ENCODE data around the gene PPP1R36. TPM values are rescaled to one million over a fixed set of nuclear protein-coding genes. Genes with fewer than 3 reads are reported as not detected.

The PPP1R36 gene
- total RNA-seq, 2 experiments from 2014 or later, result 0.50 TPM; not detected in 1

GRCh38 chr14:64536488-64537245 is 13.1 kb upstream of the PPP1R36 start:
- H3K27me3 Mint-ChIP-seq, result peaks cover 16% of the 10 kb centered on the region
- H3K4me1 Mint-ChIP-seq, result peaks cover 22% of the 10 kb centered on the region
- peaks cover 8% of the 10 kb centered on the region for H3K9me3 Mint-ChIP-seq
- H3K36me3 Mint-ChIP-seq (ENCODE audit: low read depth), result peaks cover 14% of the 10 kb centered on the region
- no peak overlapping the region for H3K27ac Mint-ChIP-seq
- POLR2A ChIA-PET, result no interaction called here
- DNase-seq, result no peak
- CTCF ChIA-PET, result interaction anchor here (0.8 to 1.5 kb wide), 4 partner anchors 11 to 233 kb away, joined by 3 to 5 read pairs (median 4); no protein-coding TSS in a partner anchor
- H3K4me3 Mint-ChIP-seq, result no peak overlapping the region

GRCh38 chr14:64540208-64541202 is 9.3 kb upstream of the PPP1R36 start, which contains the start of gene HSPA2:
Gene HSPA2, plus strand, starts transcription at chr14:64540741. Its CDS starts 109 bp downstream, at chr14:64540850.
- POLR2A ChIA-PET, result interaction anchor here (0.6 kb wide), 1 partner anchor 530 kb away, joined by 3 read pairs; no protein-coding TSS in a partner anchor
- Mint-ChIP-seq H3K4me3 (peak within 1 kb of the TSS; percentile 90), H3K27ac (peak within 1 kb of the TSS; percentile 94), H3K27me3 (peaks cover 48% of the 10 kb centered on the region), H3K9me3 (peaks cover 8% of the 10 kb centered on the region), H3K36me3 (ENCODE audit: low read depth) (peaks cover 20% of the 10 kb centered on the region), H3K4me1 (peaks cover 33% of the 10 kb centered on the region)
- DNase-seq, result peak; percentile 95
- CTCF ChIA-PET, result interaction anchor here (0.7 to 1.9 kb wide), 13 partner anchors 11 to 1042 kb away, joined by 3 to 7 read pairs (median 3); no protein-coding TSS in a partner anchor

- peak overlapping the region; percentile 94 for H3K27ac Mint-ChIP-seq
- peak; percentile 12 for DNase-seq
- peak overlapping the region; percentile 90 for H3K4me3 Mint-ChIP-seq
- peaks cover 50% of the 10 kb centered on the region for H3K27me3 Mint-ChIP-seq
- peaks cover 8% of the 10 kb centered on the region for H3K9me3 Mint-ChIP-seq
- POLR2A ChIA-PET, result no interaction called here
- peaks cover 20% of the 10 kb centered on the region for H3K36me3 Mint-ChIP-seq (ENCODE audit: low read depth)
- CTCF ChIA-PET, result interaction anchor here (0.9 to 2.2 kb wide), 4 partner anchors 9 to 95 kb away, joined by 3 to 5 read pairs (median 4); no protein-coding TSS in a partner anchor
- H3K4me1 Mint-ChIP-seq, result peaks cover 33% of the 10 kb centered on the region
Observed at GRCh38 chr14:64541261-64541971, 8.3 kb upstream of the PPP1R36 start.

- POLR2A ChIA-PET, result no interaction called here
- H3K4me1 Mint-ChIP-seq, result peaks cover 33% of the 10 kb centered on the region
- H3K27ac Mint-ChIP-seq, result peak overlapping the region; percentile 44
- peaks cover 20% of the 10 kb centered on the region for H3K36me3 Mint-ChIP-seq (ENCODE audit: low read depth)
- no peak for DNase-seq
- H3K27me3 Mint-ChIP-seq, result peaks cover 50% of the 10 kb centered on the region
- H3K9me3 Mint-ChIP-seq, result peaks cover 8% of the 10 kb centered on the region
- CTCF ChIA-PET, result interaction anchor here (0.6 to 2.2 kb wide), 5 partner anchors 9 to 94 kb away, joined by 3 to 5 read pairs (median 4); no protein-coding TSS in a partner anchor
- peak overlapping the region; percentile 90 for H3K4me3 Mint-ChIP-seq
Observed at GRCh38 chr14:64541972-64542835, 7.6 kb upstream of the PPP1R36 start.

- no peak for DNase-seq
- Mint-ChIP-seq H3K4me3 (peak overlapping the region; percentile 90), H3K27me3 (peaks cover 50% of the 10 kb centered on the region), H3K9me3 (peaks cover 8% of the 10 kb centered on the region), H3K36me3 (ENCODE audit: low read depth) (peaks cover 20% of the 10 kb centered on the region), H3K27ac (no peak overlapping the region), H3K4me1 (peaks cover 33% of the 10 kb centered on the region)
- ChIA-PET CTCF (interaction anchor here (0.6 to 2.2 kb wide), 3 partner anchors 16 to 94 kb away, joined by 3 to 5 read pairs (median 3); no protein-coding TSS in a partner anchor), POLR2A (no interaction called here)
Observed at GRCh38 chr14:64542836-64543201, 6.9 kb upstream of the PPP1R36 start.

GRCh38 chr14:64544607-64545312 is 5.0 kb upstream of the PPP1R36 start:
- CTCF ChIA-PET, result interaction anchor here (0.7 kb wide), 1 partner anchor 222 kb away, joined by 3 read pairs; no protein-coding TSS in a partner anchor
- no peak for DNase-seq
- H3K36me3 Mint-ChIP-seq (ENCODE audit: low read depth), result peaks cover 20% of the 10 kb centered on the region
- H3K9me3 Mint-ChIP-seq, result peaks cover 8% of the 10 kb centered on the region
- H3K27ac Mint-ChIP-seq, result no peak overlapping the region
- H3K4me1 Mint-ChIP-seq, result peaks cover 36% of the 10 kb centered on the region
- peaks cover 63% of the 10 kb centered on the region for H3K27me3 Mint-ChIP-seq
- no peak overlapping the region for H3K4me3 Mint-ChIP-seq
- POLR2A ChIA-PET, result no interaction called here

GRCh38 chr14:64549016-64549415 is 745 bp upstream of the PPP1R36 start:
- H3K9me3 Mint-ChIP-seq, result no peaks in the 10 kb centered on the region
- ChIA-PET CTCF (no interaction called here), POLR2A (no interaction called here)
- H3K4me1 Mint-ChIP-seq, result peaks cover 15% of the 10 kb centered on the region
- H3K27me3 Mint-ChIP-seq, result peaks cover 48% of the 10 kb centered on the region
- H3K36me3 Mint-ChIP-seq (ENCODE audit: low read depth), result no peaks in the 10 kb centered on the region
- H3K4me3 Mint-ChIP-seq, result peak overlapping the region; percentile 9
- no peak overlapping the region for H3K27ac Mint-ChIP-seq
- no peak for DNase-seq

GRCh38 chr14:64550621-64551333 is 1.0 kb downstream of the PPP1R36 start:
- H3K4me1 Mint-ChIP-seq, result peaks cover 15% of the 10 kb centered on the region
- H3K36me3 Mint-ChIP-seq (ENCODE audit: low read depth), result no peaks in the 10 kb centered on the region
- ChIA-PET POLR2A (no interaction called here), CTCF (interaction anchor here (0.6 to 1.7 kb wide), 4 partner anchors 9 to 25 kb away, joined by 3 to 7 read pairs (median 4); partner anchors contain the start of gene HSPA2)
- peaks cover 43% of the 10 kb centered on the region for H3K27me3 Mint-ChIP-seq
- no peak overlapping the region for H3K4me3 Mint-ChIP-seq
- H3K27ac Mint-ChIP-seq, result no peak overlapping the region
- no peaks in the 10 kb centered on the region for H3K9me3 Mint-ChIP-seq
- DNase-seq, result no peak

- no peak for DNase-seq
- Mint-ChIP-seq H3K4me3 (no peak overlapping the region), H3K27me3 (peaks cover 28% of the 10 kb centered on the region), H3K9me3 (no peaks in the 10 kb centered on the region), H3K36me3 (ENCODE audit: low read depth) (no peaks in the 10 kb centered on the region), H3K4me1 (peaks cover 9% of the 10 kb centered on the region), H3K27ac (no peak overlapping the region)
- CTCF ChIA-PET, result no interaction called here
- POLR2A ChIA-PET, result no interaction called here
Observed at GRCh38 chr14:64554556-64554955, 4.8 kb downstream of the PPP1R36 start.

GRCh38 chr14:64556526-64556925 is 6.8 kb downstream of the PPP1R36 start:
- peaks cover 12% of the 10 kb centered on the region for H3K27me3 Mint-ChIP-seq
- no peak overlapping the region for H3K4me3 Mint-ChIP-seq
- no peak overlapping the region for H3K27ac Mint-ChIP-seq
- no peak for DNase-seq
- H3K4me1 Mint-ChIP-seq, result peaks cover 10% of the 10 kb centered on the region
- ChIA-PET POLR2A (no interaction called here), CTCF (no interaction called here)
- no peaks in the 10 kb centered on the region for H3K9me3 Mint-ChIP-seq
- no peaks in the 10 kb centered on the region for H3K36me3 Mint-ChIP-seq (ENCODE audit: low read depth)

Measured in activated CD4-positive, alpha-beta T cell treated with anti-CD3 and anti-CD28 coated beads, Interleukin-2, amount 10 ng/mL, durations not matched to agents 7 days and 5 days (primary cell).